GM18517 (cell line): ENCODE data around the gene SESTD1.
A peak's percentile ranks its signal among the peaks of the same experiment; 100 is the strongest.

Experiments
- ATAC-seq: cut with Tn5 transposase; IDR thresholded peaks from one replicate; pipeline ENCODE4 v1.9.1; 2021; ENCODE audit warnings: mild to moderate bottlenecking, moderate library complexity; ENCODE audit not compliant: unreplicated experiment

The SESTD1 gene

DNA sequence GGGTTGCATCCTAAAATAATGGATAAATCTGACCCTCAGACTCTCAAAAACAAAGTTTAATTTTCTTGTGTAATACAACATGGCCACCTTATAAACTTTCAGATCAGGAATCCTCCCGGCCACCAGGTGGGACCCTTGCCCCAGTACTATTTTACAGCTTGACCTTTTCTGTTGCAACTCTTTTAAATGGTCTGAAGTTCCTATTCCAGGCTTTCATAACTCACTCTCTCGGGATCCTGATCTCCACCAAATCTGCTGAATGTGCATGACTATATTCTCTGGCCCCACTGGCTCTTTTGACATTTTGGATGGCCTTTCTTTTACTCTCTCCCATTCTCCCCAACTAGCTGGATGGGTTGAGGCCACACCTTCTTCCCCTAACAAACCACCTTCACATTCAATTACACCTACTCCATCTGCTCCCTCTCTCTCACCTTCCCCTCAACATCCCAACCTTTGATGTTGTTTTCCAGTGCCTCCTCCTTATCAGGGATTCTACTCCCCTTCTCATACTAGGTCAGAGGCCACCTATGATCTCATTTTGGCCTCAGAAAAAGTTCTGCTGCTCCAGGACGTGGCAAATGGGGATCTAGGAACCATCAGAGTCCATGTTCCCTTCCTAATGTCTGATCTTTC, 70.8 kb downstream of the SESTD1 start:
- no peak for ATAC-seq

DNA sequence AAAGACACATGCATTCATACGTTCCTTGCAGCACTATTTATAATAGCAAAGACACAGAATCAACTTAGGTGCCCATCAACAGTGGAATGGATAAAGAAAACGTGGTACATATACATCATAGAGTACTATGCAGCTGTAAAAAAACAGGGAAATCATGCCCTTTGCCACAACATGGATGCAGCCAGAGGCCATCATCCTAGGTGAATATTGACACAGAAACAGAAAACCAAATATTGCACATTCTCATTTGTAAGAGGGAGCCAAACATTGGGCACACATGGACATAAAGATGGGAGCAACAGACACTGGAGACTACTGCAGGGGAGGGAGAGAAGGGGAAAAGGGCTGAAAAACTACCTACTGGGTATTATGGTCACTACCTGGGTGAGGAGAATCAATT, 73.5 kb downstream of the SESTD1 start:
- ATAC-seq: no peak

DNA sequence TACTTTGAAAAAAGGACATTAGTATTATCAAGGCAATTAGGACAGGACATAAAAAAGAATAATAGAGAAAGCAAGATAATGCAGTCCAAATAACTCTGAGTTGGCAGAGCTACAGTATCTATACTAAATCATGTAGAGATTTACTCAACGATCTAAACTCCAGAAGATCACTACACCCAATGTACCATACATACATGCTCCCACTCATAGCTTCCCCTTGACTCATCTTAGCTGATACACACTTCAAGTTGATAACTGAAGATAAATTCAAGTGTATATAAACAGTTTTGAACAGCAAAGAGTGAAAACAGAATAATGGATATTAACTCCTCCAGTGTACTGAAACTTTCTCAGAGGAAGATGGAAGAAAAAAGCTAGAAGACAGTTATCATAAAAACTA, 78.5 kb downstream of the SESTD1 start:
- no peak for ATAC-seq

DNA sequence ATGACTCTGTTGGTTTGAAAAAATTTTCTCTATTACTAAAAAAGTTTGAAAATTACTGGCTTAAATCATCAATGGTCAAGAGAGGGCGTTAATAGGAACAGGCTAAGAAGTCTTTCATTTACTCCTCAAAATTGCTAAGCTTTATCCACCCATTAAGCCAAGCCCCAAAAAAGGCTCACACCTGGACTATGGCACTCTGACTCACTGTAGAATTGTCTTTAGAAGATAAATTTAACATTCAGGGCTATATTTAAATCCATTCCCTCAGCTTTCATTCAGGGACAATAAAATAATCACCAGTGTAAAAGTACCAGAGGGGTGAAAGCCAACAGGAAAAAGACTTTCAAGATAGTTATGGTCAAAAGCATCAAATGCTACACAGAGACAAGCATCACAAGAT, 80.0 kb downstream of the SESTD1 start:
- no peak for ATAC-seq

GRCh38 chr2:179181002-179181401, 83.6 kb downstream of the SESTD1 start:
- peak; percentile 58 for ATAC-seq

DNA sequence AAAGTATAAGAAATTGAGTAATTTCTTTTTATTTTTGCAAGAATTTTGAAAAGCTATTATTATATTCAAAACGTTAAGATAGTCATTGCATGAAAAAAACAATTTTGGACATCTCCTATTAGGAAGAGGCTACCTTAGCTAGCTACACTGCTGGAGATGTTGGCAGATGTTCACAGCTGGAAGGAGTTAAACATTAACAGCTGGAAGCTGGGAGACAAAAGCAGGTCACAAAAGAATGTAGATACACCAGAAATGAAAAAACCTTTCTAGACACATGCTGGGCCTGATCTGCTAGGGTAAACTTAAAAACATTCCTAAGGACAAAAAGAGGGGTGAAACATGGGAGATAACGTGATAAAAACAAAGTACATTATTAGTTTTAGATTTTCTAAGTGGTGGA, 84.4 kb downstream of the SESTD1 start:
- no peak for ATAC-seq

DNA sequence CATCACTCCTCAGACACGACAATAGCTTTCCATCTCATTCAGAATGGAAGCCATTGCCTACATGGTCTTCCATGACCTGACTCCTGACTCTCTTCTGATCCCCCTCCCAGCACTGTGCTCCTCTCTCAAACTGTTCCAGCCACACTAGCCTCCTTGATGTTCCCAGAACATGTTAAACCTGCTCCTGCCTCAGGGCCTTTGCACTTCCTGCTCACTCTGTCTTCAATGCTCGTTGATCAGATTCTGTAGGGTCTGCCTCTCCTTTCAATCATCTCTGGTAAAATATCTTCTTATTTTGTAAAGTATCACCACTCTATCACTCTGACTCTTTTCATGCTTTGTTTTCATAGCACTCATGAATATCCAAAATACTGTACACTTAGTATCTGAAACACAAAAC, 84.9 kb downstream of the SESTD1 start:
- no peak for ATAC-seq

DNA sequence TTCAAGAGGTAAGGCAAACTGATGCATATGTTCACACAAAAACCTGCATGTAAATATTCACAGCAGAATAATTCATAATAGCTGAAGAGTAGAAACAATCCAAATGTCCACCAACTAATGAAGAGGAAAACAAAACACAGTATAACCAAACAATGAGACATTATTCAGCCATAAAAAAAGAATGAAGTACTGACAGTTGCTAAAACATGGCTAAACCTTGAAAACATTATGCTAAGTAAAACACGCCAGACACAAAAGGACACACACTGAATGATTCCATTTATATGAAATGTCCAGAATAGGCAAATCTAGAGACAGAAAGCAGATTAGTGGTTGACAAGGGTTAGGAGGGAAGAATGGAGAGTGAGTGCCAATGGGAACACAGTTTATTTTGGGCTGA, 86.9 kb downstream of the SESTD1 start:
- ATAC-seq: no peak

- no peak for ATAC-seq
Measured at GRCh38 chr2:179174240-179174639, 90.4 kb downstream of the SESTD1 start.

GRCh38 chr2:179172894-179173293, 91.7 kb downstream of the SESTD1 start:
- ATAC-seq: no peak

GRCh38 chr2:179171371-179171770, 93.3 kb downstream of the SESTD1 start:
- no peak for ATAC-seq

GRCh38 chr2:179170901-179171300, 93.7 kb downstream of the SESTD1 start:
- ATAC-seq: no peak

DNA sequence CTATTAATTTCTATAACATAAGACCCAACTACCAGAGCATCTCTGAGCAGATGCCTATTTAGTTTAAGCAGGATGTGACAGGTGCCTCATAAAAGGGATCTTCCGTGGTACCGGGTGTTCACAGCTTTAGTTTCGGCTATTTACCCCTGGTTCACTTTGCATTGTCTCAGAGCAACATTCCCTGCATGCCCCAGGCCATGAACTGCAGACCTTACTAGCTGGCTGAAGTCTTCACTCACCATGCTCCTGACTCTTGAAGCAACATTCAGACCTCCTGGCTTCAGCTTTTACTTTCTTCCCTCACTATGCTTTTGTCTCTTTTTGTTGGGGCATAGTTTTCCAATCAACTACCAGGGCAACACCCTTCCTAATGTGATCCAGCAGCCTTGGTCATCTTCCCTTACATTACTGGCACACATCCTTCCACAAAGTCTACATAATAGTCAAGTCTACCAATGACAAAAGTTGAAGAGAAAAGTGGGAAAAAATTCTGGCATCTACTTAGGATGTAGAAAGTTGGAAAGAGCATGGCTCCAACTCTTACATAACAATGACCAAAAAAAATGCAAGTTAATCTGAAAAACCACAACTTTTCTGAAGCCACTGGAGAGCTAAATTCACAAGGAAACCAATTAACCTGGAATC, 99.2 kb downstream of the SESTD1 start:
- ATAC-seq: no peak

DNA sequence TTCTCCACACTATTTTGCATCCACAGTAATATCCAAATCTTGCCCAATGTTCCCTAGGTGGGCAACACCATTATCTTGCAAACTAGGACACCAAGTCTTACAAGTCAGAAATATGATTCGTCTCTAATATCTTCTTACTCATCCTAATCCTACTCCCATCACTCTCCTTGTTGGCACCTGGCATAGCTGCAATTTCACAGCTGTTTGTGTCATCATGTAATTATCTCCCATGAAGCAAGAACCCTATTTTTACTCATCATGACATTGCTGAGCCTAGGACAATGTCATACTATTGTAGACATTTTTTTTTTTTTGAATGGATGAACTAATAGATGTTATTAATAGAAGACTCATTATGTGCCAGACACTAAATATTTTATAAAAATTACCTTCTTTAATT, 123.4 kb downstream of the SESTD1 start:
- ATAC-seq: no peak

GRCh38 chr2:179140571-179140970, 124.1 kb downstream of the SESTD1 start:
- ATAC-seq: no peak

- ATAC-seq: no peak
Measured at GRCh38 chr2:179139506-179139905, 125.1 kb downstream of the SESTD1 start.

DNA sequence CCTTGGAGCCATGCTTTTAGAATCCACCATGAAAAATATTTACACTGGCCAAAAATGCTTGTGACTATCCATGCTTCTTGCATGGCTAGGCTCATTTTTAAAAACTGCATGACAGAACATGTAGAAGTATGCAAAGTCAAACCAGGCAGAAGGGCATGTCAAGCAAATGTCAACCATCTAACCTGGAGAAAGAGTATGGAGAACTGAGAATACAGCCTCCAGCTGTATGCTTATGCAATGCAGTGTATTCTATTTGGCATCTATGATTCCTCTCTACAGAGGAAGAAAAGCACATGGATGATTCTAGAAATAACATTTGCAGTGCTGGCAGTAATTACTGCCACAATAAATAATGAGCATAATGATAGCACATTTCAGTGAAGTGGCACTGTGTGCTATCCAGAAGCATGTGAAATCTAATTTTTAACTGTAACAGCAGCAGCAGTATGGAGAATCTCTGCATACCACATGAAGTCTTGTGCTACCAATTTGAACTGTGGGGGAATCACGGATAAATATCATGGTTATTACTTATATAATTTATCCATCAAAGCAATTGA, 127.4 kb downstream of the SESTD1 start:
- no peak for ATAC-seq

DNA sequence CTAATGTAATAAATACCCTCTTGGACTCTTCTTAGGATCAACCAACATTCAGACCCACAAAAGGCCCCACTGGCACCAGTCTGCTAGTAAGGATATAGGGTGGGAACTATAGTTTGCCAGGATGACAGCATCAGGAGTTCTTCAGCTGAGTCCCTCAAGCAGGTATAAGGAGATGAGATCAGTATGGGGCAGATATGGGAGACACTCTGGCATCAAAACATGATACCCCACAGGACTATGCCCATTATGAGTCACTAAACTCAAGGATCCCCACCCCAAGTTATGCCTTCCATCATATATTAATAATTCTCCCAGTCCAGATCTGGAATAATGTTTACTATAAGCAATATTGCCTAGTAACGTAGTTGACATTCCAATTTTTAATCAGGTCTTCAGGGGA, 131.6 kb downstream of the SESTD1 start:
- no peak for ATAC-seq

DNA sequence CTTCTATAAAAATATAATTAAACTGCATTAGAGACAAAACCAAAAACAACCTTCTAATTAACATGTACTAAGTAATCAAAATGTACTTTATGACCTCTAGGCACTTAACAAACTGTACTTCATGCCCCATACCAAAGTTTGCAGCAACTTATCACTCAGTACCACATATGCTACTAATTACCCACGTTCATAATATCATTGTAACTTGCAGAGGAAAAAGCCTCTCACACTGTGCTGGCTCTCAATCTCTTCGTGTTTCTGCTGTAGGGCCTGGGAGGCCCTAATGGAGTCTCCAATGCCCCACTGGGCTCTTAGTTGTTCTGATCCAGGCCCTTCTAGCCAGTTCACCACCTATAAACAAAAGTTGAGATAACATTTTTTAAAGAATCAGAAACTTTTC, 132.6 kb downstream of the SESTD1 start:
- no peak for ATAC-seq

DNA sequence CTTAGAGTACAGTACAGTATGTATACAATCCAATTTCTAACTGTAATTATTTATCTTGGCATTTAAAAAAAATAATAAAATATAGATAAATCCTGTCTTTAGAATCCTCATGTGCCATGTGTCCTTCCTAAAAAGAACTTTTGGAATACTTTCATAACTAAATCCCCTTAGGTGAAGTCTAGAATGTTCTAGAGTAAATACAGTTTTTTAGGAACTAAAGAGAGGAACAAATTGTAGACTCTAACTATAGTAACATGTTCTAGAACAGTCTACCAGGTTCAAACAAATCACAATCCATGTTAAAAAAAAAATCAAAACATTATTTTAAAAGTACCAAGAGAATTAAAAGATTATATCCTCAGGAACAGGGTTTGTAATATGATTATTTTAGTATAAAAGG, 134.1 kb downstream of the SESTD1 start:
- no peak for ATAC-seq

DNA sequence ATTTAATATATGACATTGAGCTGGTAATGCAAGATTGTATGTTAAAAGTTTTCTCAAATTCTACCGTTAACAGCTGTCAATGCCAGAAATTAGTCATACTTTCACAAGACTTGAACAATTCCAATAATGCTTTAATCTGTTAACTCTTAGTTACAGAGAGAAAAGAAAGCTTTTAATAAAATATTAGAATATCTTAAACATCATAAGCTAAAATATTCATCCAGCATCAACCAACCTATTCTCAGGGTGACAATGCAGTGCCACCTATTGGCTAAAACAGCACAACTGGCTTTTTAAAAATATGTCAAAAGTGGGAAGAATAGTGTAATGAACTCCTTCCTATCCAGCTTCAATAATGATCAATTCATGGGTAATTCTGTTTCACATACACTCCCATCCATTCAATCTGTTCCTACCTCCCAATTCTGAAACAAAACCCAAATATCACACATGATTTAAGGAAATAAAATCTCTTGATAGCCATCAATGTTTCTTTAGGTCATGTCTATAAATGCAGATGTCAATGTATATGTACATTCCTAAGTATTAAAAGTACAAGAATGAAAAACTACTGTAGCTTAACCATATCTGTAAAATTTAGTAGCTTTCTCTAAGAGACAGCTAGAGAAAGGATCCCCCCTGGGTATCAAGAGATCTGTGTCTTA, 134.9 kb downstream of the SESTD1 start:
- ATAC-seq: peak; percentile 60

DNA sequence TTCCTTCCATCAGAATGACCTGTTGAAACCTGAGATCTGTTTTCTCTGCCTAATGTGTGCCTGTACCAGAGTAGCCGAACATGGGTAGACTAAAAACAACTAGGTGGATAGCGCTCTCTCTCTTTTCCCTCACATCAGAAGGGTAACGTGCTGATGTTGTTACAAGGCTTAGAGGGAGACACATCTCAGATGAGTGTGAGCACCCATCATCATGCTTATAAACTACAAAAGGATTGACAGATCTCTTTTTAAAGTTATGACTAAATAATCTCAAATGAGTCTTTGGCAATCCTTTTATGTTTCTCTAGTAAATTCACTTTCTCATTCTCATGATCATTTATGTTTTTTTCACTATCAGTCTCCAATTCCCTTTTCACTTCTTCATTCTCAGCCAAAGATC, 139.2 kb downstream of the SESTD1 start:
- ATAC-seq: no peak
